C1 segment of cervical spinal cord (tissue), 14 donors: ENCODE data around the gene GAS7.

Experiments
- DNase-seq, 14 donors: peaks; one replicate each; lab custom pipeline; 2025; lab: John Stamatoyannopoulos, UW

Gene GAS7

GRCh38 chr17:10171581-10171981, 26.8 kb downstream of the GAS7 start:
- DNase-seq: no peak

DNA sequence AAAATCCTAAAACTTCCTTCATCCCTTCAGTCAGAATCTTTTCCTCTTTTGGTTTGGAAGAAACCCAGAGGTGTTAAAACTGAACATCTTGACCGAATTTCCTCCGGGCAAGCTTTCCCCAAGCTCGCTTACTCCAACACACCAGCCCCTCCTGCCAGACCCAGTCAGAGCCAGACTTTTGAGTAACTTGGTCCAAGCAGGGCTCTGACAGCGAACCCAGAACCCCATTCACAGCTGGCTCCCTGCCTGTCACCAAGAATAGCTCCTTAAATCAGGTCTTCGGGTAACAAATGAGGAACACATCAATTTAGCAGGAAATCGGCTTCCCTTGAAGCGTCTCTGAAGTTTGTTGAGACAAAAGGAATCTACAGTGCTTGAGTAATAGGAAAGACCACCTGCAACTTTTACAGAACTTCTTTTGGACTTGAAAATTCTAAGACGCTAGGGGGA, 27.3 kb downstream of the GAS7 start:
- DNase-seq: peak in 10 of 14 donors; percentile 7 to 63 (median 33)

DNA sequence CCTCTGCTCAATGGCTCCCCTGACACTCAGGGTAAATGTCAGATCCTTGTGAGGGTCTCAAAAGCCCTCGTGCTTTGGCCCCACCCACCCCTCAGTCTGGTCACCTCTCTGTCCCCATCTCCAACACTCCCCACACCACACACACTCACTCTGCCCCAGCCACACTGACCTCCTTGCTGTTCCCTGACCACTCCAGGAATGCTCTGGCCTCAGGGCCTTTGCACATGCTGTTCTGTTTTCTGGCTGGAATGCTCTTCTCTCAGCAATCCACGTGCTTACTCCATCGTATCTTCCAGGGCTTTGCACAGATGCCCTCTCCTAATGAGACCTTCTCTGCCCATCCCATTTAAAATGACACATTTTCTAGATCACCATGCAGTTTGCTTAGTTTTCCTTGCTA, 28.2 kb downstream of the GAS7 start:
- DNase-seq: no peak

GRCh38 chr17:10169290-10169689, 29.1 kb downstream of the GAS7 start:
- no peak for DNase-seq

DNA sequence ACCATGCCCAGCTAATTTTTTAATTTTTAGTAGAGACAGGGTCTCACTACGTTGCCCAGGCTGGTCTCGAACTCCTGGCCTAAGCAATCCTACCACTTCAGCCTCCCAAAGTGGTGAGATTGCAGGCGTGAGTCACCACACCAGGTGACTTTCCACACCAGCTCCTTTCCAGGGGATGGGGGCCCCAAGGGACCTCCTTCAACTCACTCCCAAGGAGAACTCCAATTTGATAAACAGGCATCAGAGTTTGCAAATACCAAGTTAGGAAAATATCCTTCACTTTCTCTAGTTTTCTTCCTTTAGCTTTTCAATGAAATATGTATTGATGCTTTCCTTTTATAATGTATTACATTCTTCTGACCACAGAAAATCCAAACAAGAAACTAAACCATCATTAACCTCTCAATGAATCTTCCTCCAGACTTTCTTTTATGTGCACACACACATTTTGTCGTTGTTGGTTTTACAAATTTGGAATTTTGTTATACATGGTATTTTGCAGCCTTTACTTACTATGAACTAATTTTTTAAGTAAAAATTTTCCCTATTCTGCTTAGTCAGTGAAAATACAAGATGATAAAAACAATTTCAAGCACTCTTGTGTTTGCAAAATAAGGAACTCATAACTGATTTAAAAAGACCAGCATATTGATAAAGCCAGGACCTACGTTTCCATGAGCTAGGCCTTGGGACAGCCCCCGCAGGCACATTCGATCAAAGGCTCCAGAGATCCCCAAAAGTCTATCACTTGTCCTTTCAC, 32.0 kb downstream of the GAS7 start:
- DNase-seq: no peak

- DNase-seq: peak in 1 of 14 donors; percentile 4
Observed at GRCh38 chr17:10162096-10162495, 36.3 kb downstream of the GAS7 start.

DNA sequence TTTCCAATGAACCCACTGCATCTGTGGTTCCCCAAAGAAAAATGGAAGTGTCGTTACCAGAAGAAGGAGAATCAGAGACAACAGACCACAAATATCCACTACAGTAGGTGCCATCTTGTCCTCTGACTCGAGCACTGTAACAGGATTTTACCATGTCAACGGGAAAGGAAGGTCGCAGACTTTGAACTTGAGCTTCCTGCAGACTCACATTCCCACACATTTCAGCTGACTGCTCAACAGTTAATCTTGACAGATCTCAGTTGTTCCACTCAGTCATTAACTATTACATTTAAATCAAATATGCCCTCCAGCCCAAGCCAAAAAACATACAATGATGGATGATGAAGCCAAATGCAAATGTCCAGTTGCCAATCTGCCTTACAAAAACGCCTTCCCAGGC, 37.0 kb downstream of the GAS7 start:
- DNase-seq: no peak

- DNase-seq: peak in 11 of 14 donors; percentile 12 to 69 (median 54)
Observed at GRCh38 chr17:10156948-10157607, 41.3 kb downstream of the GAS7 start.

DNA sequence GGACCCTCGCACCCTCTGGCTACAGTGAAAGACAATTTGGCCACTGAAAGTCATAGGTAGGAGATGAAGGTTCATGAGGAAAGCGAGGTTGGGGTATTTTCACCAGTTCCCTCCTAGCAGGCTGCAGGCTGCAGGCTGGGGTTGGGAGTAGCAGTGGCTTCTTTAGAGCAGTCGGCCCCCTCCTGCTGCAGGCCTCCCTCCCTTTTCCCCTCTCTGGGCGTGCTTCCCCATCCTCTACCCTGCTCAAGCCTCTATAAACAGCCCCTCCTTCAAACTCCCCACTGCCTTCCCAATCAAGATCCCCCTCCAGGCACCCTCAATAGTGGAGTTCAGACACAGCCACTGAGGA, 41.8 kb downstream of the GAS7 start:
- DNase-seq: peak in 2 of 14 donors; percentile 47 to 68

- no peak for DNase-seq
Observed at GRCh38 chr17:10156077-10156435, 42.4 kb downstream of the GAS7 start.

DNA sequence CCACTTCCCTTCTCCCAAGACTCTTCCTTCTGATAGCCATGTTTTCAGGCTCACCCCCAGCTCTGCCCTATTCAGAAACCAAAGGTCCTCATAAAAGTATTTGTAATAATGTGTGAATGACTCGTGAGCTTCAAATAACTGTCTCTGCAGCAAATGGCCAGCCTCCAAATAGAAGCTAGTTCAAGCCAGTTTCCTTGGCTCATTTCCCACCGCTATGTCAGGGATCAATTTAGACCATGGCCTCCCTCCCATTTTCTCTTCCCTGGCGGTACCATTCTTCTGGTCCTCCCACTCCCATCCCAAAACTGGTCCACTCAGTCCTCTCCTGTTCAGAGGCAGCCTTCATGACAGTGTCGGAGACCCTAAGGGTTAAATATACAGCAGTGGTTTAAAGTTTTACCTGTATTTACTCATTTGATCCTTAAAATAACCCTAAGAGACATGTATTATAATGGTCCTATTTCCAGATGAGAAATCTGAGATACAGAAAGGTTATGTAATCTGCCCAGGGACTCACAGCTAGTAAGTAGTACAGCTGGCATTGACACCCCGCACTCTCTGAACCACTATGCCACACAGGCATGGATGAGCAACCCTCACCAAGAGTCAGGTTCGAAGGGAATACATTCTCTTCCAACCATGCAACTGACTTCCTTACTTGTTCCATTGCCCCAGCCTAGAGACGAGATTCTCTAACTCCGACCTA, 42.9 kb downstream of the GAS7 start:
- DNase-seq: no peak

GRCh38 chr17:10151667-10152496, 46.5 kb downstream of the GAS7 start:
- DNase-seq: peak in 9 of 14 donors; percentile 8 to 47 (median 31)

GRCh38 chr17:10149573-10150399, 48.6 kb downstream of the GAS7 start:
- DNase-seq: no peak

- DNase-seq: no peak
Observed at GRCh38 chr17:10147761-10148415, 50.5 kb downstream of the GAS7 start.

DNA sequence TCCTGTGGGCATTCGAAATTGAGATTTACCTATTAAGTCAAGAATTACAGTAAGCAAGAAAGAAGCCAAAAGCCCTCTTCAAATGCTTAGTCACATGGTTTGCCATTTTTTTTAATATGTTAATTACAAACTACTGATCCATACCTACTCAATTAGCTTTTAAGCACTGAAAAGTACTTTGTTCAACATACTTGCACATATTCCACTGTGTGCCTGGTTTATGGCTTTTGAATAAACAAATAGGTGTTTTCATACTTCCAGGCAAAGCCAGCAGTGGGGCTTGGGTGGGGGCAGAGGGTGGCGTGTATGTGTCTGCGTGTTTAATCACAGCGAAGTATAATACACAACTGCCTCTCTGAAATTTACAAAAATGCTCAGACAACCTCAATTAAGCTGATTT, 51.4 kb downstream of the GAS7 start:
- no peak for DNase-seq

DNA sequence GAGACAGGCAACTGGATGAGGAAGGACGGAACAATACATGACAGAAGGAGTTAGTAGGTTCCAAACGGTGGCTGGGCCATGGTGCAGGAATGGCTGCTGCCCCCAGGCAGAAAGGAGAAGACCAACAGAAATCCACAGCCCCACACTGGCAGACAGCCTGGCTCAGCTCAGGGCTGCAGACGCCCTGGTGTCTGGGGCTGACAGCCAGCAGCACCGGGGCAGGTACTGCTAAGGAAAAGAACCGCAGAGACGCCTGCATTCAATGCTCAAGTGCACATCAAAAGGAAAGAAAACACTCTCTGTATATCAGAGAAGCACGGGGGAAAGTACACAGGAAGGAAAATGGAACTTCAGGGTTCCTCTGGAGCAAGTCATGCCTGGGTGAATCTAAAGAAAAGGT, 53.4 kb downstream of the GAS7 start:
- DNase-seq: no peak

GRCh38 chr17:10144456-10144855, 54.0 kb downstream of the GAS7 start:
- DNase-seq: no peak

DNA sequence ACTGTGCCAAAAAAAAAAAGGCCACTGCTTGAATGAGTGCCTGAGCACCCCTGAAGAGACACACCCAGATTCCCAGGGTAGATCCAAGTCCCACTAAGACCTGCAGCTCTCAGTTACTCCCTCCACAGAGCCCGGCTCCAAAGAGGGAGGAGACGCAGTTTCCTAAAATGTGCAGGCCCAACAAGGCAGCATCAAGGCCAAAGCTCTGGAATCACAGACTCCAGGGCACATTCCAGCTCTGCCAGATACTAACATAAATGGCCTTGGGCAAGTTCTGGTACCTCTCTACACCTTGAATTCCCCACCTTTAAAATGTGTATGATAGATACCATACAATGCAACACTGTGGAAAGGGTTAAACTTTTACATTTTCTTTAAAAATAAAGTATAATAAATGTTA, 57.0 kb downstream of the GAS7 start:
- DNase-seq: no peak

DNA sequence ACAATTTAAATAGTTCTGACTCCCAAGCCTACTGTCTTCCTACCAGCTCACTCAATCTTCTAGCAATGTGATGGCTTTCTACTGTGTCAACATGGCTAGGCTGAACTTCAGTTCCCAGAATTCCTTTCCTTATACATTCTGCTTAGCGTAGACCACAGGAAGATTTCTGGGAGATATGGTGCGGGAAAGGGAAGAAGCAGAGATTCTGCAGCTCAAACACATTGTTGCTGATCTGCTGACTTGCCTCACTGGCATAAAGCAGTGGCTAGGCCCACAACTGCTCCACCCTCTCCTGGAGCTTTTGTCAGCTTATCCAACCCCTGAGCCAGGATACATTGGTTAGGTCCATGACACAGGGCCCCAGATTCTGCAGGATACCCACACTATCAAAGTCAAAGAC, 58.8 kb downstream of the GAS7 start:
- no peak for DNase-seq

DNA sequence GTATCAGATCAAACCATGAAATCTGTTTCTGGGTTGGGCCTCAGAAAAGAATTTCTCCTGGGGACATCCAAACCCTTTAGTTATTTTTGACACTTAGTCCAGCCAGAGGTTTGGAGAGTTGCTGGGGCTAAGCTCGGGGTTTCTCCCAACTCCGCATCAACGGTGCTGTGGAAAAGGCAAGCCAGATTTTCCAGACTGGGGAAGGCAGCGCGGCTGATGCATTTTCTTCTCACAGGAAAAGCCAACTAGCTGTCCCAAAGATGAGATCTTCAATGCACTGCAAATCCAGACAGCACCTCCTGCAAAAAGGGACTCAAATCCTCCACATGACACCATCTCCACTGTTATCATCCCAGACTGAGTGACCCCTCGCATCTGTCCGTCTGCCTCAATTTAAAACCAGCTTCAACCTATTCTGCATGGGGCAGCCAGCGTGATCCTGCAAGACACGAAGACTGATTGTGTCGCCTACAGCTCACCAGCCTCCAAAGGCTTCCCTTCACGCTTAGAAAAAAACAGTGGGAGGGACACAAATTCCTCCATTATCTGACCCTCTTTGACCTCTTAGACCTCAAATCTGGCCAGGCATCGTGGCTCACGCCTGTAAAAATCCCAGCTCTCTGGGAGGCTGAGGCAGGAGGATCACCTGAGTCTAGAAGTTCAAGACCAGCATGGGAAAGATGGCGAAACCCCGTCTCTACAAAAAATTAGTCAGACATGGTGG, 62.0 kb downstream of the GAS7 start:
- DNase-seq: no peak
